ENCODE data around the gene BPIFB2. TPM values are rescaled to one million over a fixed set of nuclear protein-coding genes. Genes with fewer than 3 reads are reported as not detected.

Gene BPIFB2
- total RNA-seq, 3 donors from 2014 or later (not counting 1 experiment from before 2014, with no cell fraction given) = not detected

GRCh38 chr20:33030076-33030475, 22.6 kb downstream of the BPIFB2 start:
- no peaks in the 10 kb centered on the region for H3K36me3 ChIP-seq (ENCODE audit: control insufficient read depth, insufficient read depth, low read length)
- H3K27me3 Mint-ChIP-seq (ENCODE audit: low read depth in 2 of 2) = no peaks in the 10 kb centered on the region
- no peak overlapping the region for H3K27ac Mint-ChIP-seq
- no peak overlapping the region for H3K4me3 Mint-ChIP-seq
- no peak for TF ChIP-seq CTCF (IDR thresholded peaks at IDR 0.05)
- no peak overlapping the region for H3K27ac ChIP-seq (ENCODE audit: low read length)
- intact Hi-C loops (cut with micrococcal nuclease) = no loop called here
- H3K9me3 ChIP-seq (ENCODE audit: control insufficient read depth, insufficient read depth, low read length) = no peaks in the 10 kb centered on the region
- DNase-seq (no peak), ATAC-seq (no peak)
- 93% methylated on average over 9 of the region's 9 CpGs for WGBS (ENCODE audit: insufficient coverage)
- H3K4me1 ChIP-seq (ENCODE audit: control insufficient read depth, insufficient read depth, low read length) = no peaks in the 10 kb centered on the region
- no peaks in the 10 kb centered on the region for H3K9me3 Mint-ChIP-seq
- H3K4me1 Mint-ChIP-seq = no peaks in the 10 kb centered on the region
- no peak overlapping the region for H3K4me3 ChIP-seq (ENCODE audit: low read length)
- no peaks in the 10 kb centered on the region for H3K27me3 ChIP-seq (ENCODE audit: control insufficient read depth, insufficient read depth, low read length)
- no peaks in the 10 kb centered on the region for H3K36me3 Mint-ChIP-seq

- H3K27ac ChIP-seq (ENCODE audit: low read length) = no peak overlapping the region
- Mint-ChIP-seq H3K27ac (no peak overlapping the region), H3K36me3 (no peaks in the 10 kb centered on the region), H3K4me1 (no peaks in the 10 kb centered on the region), H3K27me3 (ENCODE audit: low read depth in 2 of 2) (no peaks in the 10 kb centered on the region), H3K4me3 (no peak overlapping the region), H3K9me3 (no peaks in the 10 kb centered on the region)
- no peaks in the 10 kb centered on the region for H3K4me1 ChIP-seq (ENCODE audit: control insufficient read depth, insufficient read depth, low read length)
- H3K9me3 ChIP-seq (ENCODE audit: control insufficient read depth, insufficient read depth, low read length) = no peaks in the 10 kb centered on the region
- intact Hi-C loops (cut with micrococcal nuclease) = no loop called here
- no peak overlapping the region for H3K4me3 ChIP-seq (ENCODE audit: low read length)
- no peaks in the 10 kb centered on the region for H3K27me3 ChIP-seq (ENCODE audit: control insufficient read depth, insufficient read depth, low read length)
- TF ChIP-seq CTCF (IDR thresholded peaks at IDR 0.05) = no peak
- no peaks in the 10 kb centered on the region for H3K36me3 ChIP-seq (ENCODE audit: control insufficient read depth, insufficient read depth, low read length)
- WGBS (ENCODE audit: insufficient coverage) = 88% methylated on average over 6 of the region's 6 CpGs
- ATAC-seq (no peak), DNase-seq (no peak)
Observed at GRCh38 chr20:33030569-33030968, 23.1 kb downstream of the BPIFB2 start.

GRCh38 chr20:33031531-33031930, 24.0 kb downstream of the BPIFB2 start, which contains the start of gene BPIFB6:
Gene BPIFB6 (plus strand): TSS chr20:33031648. CDS start chr20:33031648, 0 bp downstream.
- Mint-ChIP-seq H3K27me3 (ENCODE audit: low read depth in 2 of 2) (no peaks in the 10 kb centered on the region), H3K27ac (no peak within 1 kb of the TSS), H3K4me3 (no peak within 1 kb of the TSS), H3K36me3 (no peaks in the 10 kb centered on the region), H3K4me1 (no peaks in the 10 kb centered on the region), H3K9me3 (no peaks in the 10 kb centered on the region)
- no peak for DNase-seq
- Histone ChIP-seq H3K9me3 (ENCODE audit: control insufficient read depth, insufficient read depth, low read length) (no peaks in the 10 kb centered on the region), H3K4me1 (ENCODE audit: control insufficient read depth, insufficient read depth, low read length) (no peaks in the 10 kb centered on the region), H3K27ac (ENCODE audit: low read length) (no peak within 1 kb of the TSS), H3K4me3 (ENCODE audit: low read length) (no peak within 1 kb of the TSS), H3K27me3 (ENCODE audit: control insufficient read depth, insufficient read depth, low read length) (no peaks in the 10 kb centered on the region), H3K36me3 (ENCODE audit: control insufficient read depth, insufficient read depth, low read length) (no peaks in the 10 kb centered on the region)
- WGBS (ENCODE audit: insufficient coverage) = 94% methylated on average over 9 of the region's 10 CpGs
- ATAC-seq = no peak
- intact Hi-C loops (cut with micrococcal nuclease) = no loop called here
- TF ChIP-seq CTCF (IDR thresholded peaks at IDR 0.05) = no peak

- no peaks in the 10 kb centered on the region for H3K9me3 ChIP-seq (ENCODE audit: control insufficient read depth, insufficient read depth, low read length)
- no peak overlapping the region for H3K27ac ChIP-seq (ENCODE audit: low read length)
- Mint-ChIP-seq H3K27me3 (ENCODE audit: low read depth in 2 of 2) (no peaks in the 10 kb centered on the region), H3K9me3 (no peaks in the 10 kb centered on the region), H3K4me1 (no peaks in the 10 kb centered on the region), H3K4me3 (no peak overlapping the region), H3K27ac (no peak overlapping the region), H3K36me3 (no peaks in the 10 kb centered on the region)
- WGBS (ENCODE audit: insufficient coverage) = 87% methylated on average over 6 of the region's 6 CpGs
- no peak overlapping the region for H3K4me3 ChIP-seq (ENCODE audit: low read length)
- intact Hi-C loops (cut with micrococcal nuclease) = no loop called here
- H3K4me1 ChIP-seq (ENCODE audit: control insufficient read depth, insufficient read depth, low read length) = no peaks in the 10 kb centered on the region
- DNase-seq (no peak), ATAC-seq (no peak)
- H3K36me3 ChIP-seq (ENCODE audit: control insufficient read depth, insufficient read depth, low read length) = no peaks in the 10 kb centered on the region
- no peak for TF ChIP-seq CTCF (IDR thresholded peaks at IDR 0.05)
- H3K27me3 ChIP-seq (ENCODE audit: control insufficient read depth, insufficient read depth, low read length) = no peaks in the 10 kb centered on the region
Observed at GRCh38 chr20:33032555-33032954, 25.1 kb downstream of the BPIFB2 start.

Measured in natural killer cell (primary cell).